Panc1 (cell line): ENCODE results near the gene XKR8.

Source experiments
- CTCF ChIP-seq: fragments of 450-650 bp; IDR thresholded peaks from 2 replicates; pipeline ENCODE4 v1.5.1; 2017; ENCODE audit warnings: mild to moderate bottlenecking
- REST ChIP-seq, 2 experiments: IDR thresholded peaks; 2 replicates each; pipeline ENCODE4 v1.6.1; 2011 to 2012; ENCODE audit warnings: low read depth in 2 of 2, control low read depth in 1 of 2, low read length in 1 of 2, mild to moderate bottlenecking in 1 of 2, moderate library complexity in 1 of 2; ENCODE audit not compliant: insufficient read depth in 1 of 2

- TF ChIP-seq CTCF (no peak), REST (IDR thresholded peaks at IDR 0.05; ENCODE audit: insufficient read depth in 1 of 2, low read depth in 2 of 2, low read length in 1 of 2) (no peak)
These were observed 8.9 kb downstream of the XKR8 start for GRCh38 chr1:27968692-27969091.
